ENCODE results near the gene DACT2. TPM values are rescaled to one million over a fixed set of nuclear protein-coding genes. Genes with fewer than 3 reads are reported as not detected.
A peak's percentile ranks its signal among the peaks of the same experiment; 100 is the strongest.

Gene DACT2
- total RNA-seq, 2 donors from 2014 or later = 4.9 to 5.4 TPM

DNA sequence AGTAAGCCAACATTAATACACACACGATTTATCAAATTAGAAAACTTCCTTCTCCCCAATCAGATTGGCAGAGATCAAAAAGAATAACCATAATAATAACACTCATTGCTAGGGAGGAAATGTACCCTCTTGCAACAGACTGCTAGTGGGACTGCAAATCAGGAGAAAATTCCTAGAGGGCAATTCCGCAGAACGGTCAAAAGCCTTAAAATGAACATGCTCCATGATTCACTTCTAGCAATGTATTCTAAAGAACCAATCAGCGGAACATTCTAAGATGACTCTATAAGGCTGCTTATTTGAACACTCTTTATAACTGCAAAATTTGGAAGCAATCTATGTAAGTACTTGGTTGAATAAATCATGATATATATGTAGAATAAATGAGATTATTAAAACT is 8.5 kb upstream of the DACT2 start:
- intact Hi-C loops (cut with DNase I) = no loop called here
- TF ChIP-seq POLR2A (IDR thresholded peaks at IDR 0.05) = no peak
- TF ChIP-seq, protein P1, sequence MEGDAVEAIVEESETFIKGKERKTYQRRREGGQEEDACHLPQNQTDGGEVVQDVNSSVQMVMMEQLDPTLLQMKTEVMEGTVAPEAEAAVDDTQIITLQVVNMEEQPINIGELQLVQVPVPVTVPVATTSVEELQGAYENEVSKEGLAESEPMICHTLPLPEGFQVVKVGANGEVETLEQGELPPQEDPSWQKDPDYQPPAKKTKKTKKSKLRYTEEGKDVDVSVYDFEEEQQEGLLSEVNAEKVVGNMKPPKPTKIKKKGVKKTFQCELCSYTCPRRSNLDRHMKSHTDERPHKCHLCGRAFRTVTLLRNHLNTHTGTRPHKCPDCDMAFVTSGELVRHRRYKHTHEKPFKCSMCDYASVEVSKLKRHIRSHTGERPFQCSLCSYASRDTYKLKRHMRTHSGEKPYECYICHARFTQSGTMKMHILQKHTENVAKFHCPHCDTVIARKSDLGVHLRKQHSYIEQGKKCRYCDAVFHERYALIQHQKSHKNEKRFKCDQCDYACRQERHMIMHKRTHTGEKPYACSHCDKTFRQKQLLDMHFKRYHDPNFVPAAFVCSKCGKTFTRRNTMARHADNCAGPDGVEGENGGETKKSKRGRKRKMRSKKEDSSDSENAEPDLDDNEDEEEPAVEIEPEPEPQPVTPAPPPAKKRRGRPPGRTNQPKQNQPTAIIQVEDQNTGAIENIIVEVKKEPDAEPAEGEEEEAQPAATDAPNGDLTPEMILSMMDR (IDR thresholded peaks at IDR 0.05) = no peak
- no peak for ATAC-seq
- Histone ChIP-seq H3K36me3 (replicated peaks in 1 of 2; ENCODE audit: insufficient read depth in 1 of 2, low read depth in 2 of 2) (no peaks in the 10 kb centered on the region), H3K9me3 (no peaks in the 10 kb centered on the region), H3K4me1 (peaks cover 3% of the 10 kb centered on the region), H3K4me3 (no peak overlapping the region), H3K27ac (no peak overlapping the region), H3K27me3 (no peaks in the 10 kb centered on the region)
- 69 to 79% methylated on average over 4 of the region's 4 CpGs for WGBS, 2 donors
- DNase-seq = no peak

DNA sequence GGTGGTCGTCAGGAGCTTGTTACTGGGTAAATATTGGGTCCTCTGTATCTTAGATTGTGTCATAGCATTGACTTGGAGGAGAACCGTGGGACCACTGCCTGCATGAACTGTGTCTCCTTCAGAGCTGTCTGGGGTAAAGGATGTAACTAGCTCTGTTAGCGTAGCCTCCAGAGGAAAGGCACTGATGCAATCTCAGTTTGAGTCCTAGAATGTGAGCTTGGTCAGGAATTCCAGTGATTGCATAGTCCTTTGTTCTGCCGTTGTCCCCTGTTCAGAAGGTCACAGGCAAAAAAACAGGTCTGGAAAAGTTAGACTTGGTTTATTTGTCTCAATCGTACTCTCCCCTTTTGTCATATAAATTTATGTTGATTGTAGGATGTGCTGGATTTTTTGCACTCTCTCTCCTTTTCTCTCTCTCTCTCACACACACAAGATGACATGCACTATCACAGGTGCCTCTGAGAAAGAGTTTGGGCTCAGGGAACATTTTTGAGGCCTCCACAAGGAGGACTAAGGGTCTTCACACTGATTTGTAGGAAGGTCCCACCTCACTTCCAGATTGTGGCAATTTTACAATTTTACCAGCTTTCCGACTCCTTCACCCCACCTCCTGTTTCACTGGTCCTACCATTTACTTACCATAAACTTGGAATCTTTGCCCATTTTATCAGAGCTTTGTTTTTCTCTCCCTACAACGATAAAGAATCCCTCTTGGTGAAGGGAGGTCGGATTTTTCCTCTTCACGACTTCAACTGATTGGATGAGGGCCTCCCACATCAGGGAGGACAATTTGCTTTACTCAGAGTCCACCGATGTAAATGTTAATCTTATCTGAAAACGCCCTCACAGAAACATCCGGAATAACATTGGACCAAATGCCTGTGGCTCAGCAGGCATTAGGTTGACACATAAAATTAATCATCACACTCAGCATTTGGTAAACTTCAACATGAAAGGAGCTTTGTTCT is 7.0 kb upstream of the DACT2 start:
- intact Hi-C loops (cut with DNase I) = no loop called here
- Histone ChIP-seq H3K36me3 (replicated peaks in 1 of 2; ENCODE audit: insufficient read depth in 1 of 2, low read depth in 2 of 2) (no peaks in the 10 kb centered on the region), H3K4me1 (no peaks in the 10 kb centered on the region), H3K27ac (peak overlapping the region in 3 of 4 donors; percentile 28 to 72 (median 69)), H3K4me3 (no peak overlapping the region), H3K27me3 (no peaks in the 10 kb centered on the region), H3K9me3 (no peaks in the 10 kb centered on the region)
- DNase-seq (peak in 1 of 4 donors; percentile 29), ATAC-seq (peak; percentile 67)
- no peak for TF ChIP-seq POLR2A (IDR thresholded peaks at IDR 0.05)
- TF ChIP-seq, protein P1 (IDR thresholded peaks at IDR 0.05) = no peak
- 19 to 35% methylated on average over 12 of the region's 12 CpGs for WGBS, 2 donors

DNA sequence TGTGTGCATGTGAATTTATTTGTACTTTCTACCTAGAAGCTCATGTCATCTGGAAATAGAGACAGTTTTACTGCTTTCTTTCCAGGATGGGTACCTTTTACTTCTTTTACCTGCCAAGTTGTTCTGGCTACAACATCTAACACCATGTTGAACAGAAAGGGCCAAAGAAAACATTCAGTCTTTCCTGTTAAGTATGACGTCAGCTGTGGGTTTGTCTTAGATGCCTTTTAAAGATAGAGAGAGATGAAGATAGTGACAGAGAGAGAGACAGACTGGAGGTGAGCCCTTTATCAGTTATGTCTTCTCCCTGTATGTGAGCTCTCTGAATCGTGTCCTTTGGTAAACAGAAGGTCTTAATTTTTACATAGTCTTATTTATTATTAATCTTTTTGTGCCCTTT is 3.4 kb upstream of the DACT2 start:
- ATAC-seq = no peak
- peaks cover 16% of the 10 kb centered on the region for H3K4me1 ChIP-seq
- H3K36me3 ChIP-seq (replicated peaks in 1 of 2; ENCODE audit: insufficient read depth in 1 of 2, low read depth in 2 of 2) = no peaks in the 10 kb centered on the region
- H3K4me3 ChIP-seq = no peak overlapping the region
- 29 to 39% methylated on average over 2 of the region's 2 CpGs for WGBS, 2 donors
- intact Hi-C loops (cut with DNase I) = no loop called here
- H3K27ac ChIP-seq = no peak overlapping the region
- TF ChIP-seq POLR2A (IDR thresholded peaks at IDR 0.05) = no peak
- TF ChIP-seq, protein P1 (IDR thresholded peaks at IDR 0.05) = no peak
- no peak for DNase-seq
- H3K9me3 ChIP-seq = peaks cover 0 to 4% (median 0%) of the 10 kb centered on the region in 3 donors
- H3K27me3 ChIP-seq = no peaks in the 10 kb centered on the region

DNA sequence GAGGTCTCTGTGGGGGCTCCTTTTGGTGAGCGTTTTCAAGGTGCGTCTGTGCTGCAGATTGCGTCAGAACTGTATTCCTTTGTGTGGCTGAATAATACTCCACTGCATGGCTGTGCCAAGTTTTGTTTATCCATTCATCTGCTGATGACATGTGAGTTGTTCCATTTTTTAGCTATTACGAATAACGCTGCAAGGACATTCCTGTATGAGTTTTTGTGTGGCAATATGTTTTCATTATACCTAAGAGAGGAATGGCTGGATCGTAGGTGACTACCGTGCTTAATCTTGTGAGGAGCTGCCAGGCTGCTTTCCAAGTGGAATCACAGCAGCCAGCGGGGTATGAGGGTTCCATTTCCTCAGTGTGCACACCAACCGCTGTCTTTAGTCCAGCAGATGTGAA is 1.1 kb upstream of the DACT2 start:
- no peaks in the 10 kb centered on the region for H3K36me3 ChIP-seq (replicated peaks in 1 of 2; ENCODE audit: insufficient read depth in 1 of 2, low read depth in 2 of 2)
- DNase-seq (peak in 3 of 4 donors; percentile 39 to 42 (median 40)), ATAC-seq (no peak)
- 61 to 74% methylated on average over 9 of the region's 9 CpGs for WGBS, 2 donors
- H3K4me1 ChIP-seq = peaks cover 16% of the 10 kb centered on the region
- peak overlapping the region in 3 of 4 donors; percentile 32 to 86 (median 78) for H3K27ac ChIP-seq
- no peak overlapping the region for H3K4me3 ChIP-seq
- intact Hi-C loops (cut with DNase I) = no loop called here
- TF ChIP-seq, protein P1 (IDR thresholded peaks at IDR 0.05) = no peak
- no peak for TF ChIP-seq POLR2A (IDR thresholded peaks at IDR 0.05)
- H3K27me3 ChIP-seq = no peaks in the 10 kb centered on the region
- peaks cover 0 to 4% (median 0%) of the 10 kb centered on the region in 3 donors for H3K9me3 ChIP-seq

Data from body of pancreas (tissue), 4 donors.